GM21825 (cell line): ENCODE results near the gene ATP11B.

Source experiments
- ATAC-seq: cut with Tn5 transposase; IDR thresholded peaks from one replicate; pipeline ENCODE4 v1.9.1; 2021; ENCODE audit warnings: mild to moderate bottlenecking, moderate library complexity; ENCODE audit not compliant: unreplicated experiment

ATP11B gene

GRCh38 chr3:182948305-182948704 lies 155.0 kb downstream of the ATP11B start:
- ATAC-seq = no peak

- ATAC-seq = no peak
These were observed 156.4 kb downstream of the ATP11B start for GRCh38 chr3:182949688-182950087.

GRCh38 chr3:182954553-182955235 lies 161.4 kb downstream of the ATP11B start:
- ATAC-seq = peak; percentile 96

GRCh38 chr3:182957226-182957625 lies 163.9 kb downstream of the ATP11B start:
- no peak for ATAC-seq

- ATAC-seq = no peak
These were observed 164.5 kb downstream of the ATP11B start for GRCh38 chr3:182957676-182958266.

GRCh38 chr3:182959474-182960350 lies 166.4 kb downstream of the ATP11B start:
- ATAC-seq = no peak

GRCh38 chr3:182962166-182962565 lies 168.9 kb downstream of the ATP11B start:
- ATAC-seq = no peak

GRCh38 chr3:182964179-182964578 lies 170.9 kb downstream of the ATP11B start:
- no peak for ATAC-seq

- no peak for ATAC-seq
These were observed 172.6 kb downstream of the ATP11B start for GRCh38 chr3:182965861-182966366.

GRCh38 chr3:182967218-182968204 lies 174.2 kb downstream of the ATP11B start:
- ATAC-seq = peak; percentile 54

GRCh38 chr3:182969277-182969676 lies 176.0 kb downstream of the ATP11B start:
- ATAC-seq = no peak

- no peak for ATAC-seq
These were observed 176.5 kb downstream of the ATP11B start for GRCh38 chr3:182969853-182970252.

- ATAC-seq = no peak
These were observed 177.6 kb downstream of the ATP11B start for GRCh38 chr3:182970811-182971418.
